HG03354 (cell line): ENCODE measurements around the gene DCDC2.
"Not testable (repeated sequence)": the region's sequence is repeated elsewhere in the genome, so short reads cannot be mapped to it uniquely, and the experiment has no call there.

Experiments used
- ATAC-seq: cut with Tn5 transposase; IDR thresholded peaks from one replicate; pipeline ENCODE4 v1.9.1; 2021; ENCODE audit warnings: mild to moderate bottlenecking; ENCODE audit not compliant: unreplicated experiment, poor library complexity, severe bottlenecking

DCDC2 gene

GRCh38 chr6:24233813-24234442 is 123.9 kb downstream of the DCDC2 start:
- ATAC-seq, result no peak

- ATAC-seq, result no peak
Observed at GRCh38 chr6:24231438-24231977, 126.4 kb downstream of the DCDC2 start.

- no peak for ATAC-seq
Observed at GRCh38 chr6:24229696-24230405, 128.0 kb downstream of the DCDC2 start.

GRCh38 chr6:24228681-24229255 is 129.1 kb downstream of the DCDC2 start:
- peak; percentile 75 for ATAC-seq

GRCh38 chr6:24228123-24228522 is 129.7 kb downstream of the DCDC2 start:
- no peak for ATAC-seq

- ATAC-seq, result no peak
Observed at GRCh38 chr6:24227556-24227955, 130.3 kb downstream of the DCDC2 start.

- ATAC-seq, result no peak
Observed at GRCh38 chr6:24226541-24226940, 131.3 kb downstream of the DCDC2 start.

- no peak for ATAC-seq
Observed at GRCh38 chr6:24225838-24226237, 132.0 kb downstream of the DCDC2 start.

- no peak for ATAC-seq
Observed at GRCh38 chr6:24223115-24223919, 134.5 kb downstream of the DCDC2 start.

GRCh38 chr6:24219670-24220069 is 138.2 kb downstream of the DCDC2 start:
- no peak for ATAC-seq

GRCh38 chr6:24214984-24215383 is 142.9 kb downstream of the DCDC2 start:
- no peak for ATAC-seq

- no peak for ATAC-seq
Observed at GRCh38 chr6:24207413-24207812, 150.4 kb downstream of the DCDC2 start.

- ATAC-seq, result no peak
Observed at GRCh38 chr6:24205020-24205492, 152.8 kb downstream of the DCDC2 start.

- ATAC-seq, result not testable (repeated sequence)
Observed at GRCh38 chr6:24204113-24204512, 153.7 kb downstream of the DCDC2 start.

GRCh38 chr6:24197892-24198291 is 160.0 kb downstream of the DCDC2 start:
- ATAC-seq, result no peak

GRCh38 chr6:24195836-24196597 is 161.8 kb downstream of the DCDC2 start:
- no peak for ATAC-seq

- no peak for ATAC-seq
Observed at GRCh38 chr6:24194978-24195700, 162.7 kb downstream of the DCDC2 start.

GRCh38 chr6:24193364-24193763 is 164.5 kb downstream of the DCDC2 start:
- no peak for ATAC-seq

GRCh38 chr6:24191346-24191745 is 166.5 kb downstream of the DCDC2 start:
- no peak for ATAC-seq
